ENCODE measurements around the gene ATP13A4. TPM values are rescaled to one million over a fixed set of nuclear protein-coding genes. Genes with fewer than 3 reads are reported as not detected.

The ATP13A4 gene
- polyA plus RNA-seq, 1 donor from 2014 or later: 6.2 TPM

GRCh38 chr3:193354423-193354822, 200.3 kb downstream of the ATP13A4 start:
- Histone ChIP-seq H3K4me3 (ENCODE audit: low read length) (no peak overlapping the region), H3K9ac (ENCODE audit: low read length) (no peak overlapping the region), H3K9me2 (ENCODE audit: insufficient read depth, low read length) (no peaks in the 10 kb centered on the region), H3K79me2 (replicated peaks; ENCODE audit: insufficient read depth, low read length) (no peaks in the 10 kb centered on the region), H3K27ac (ENCODE audit: low read length) (no peak overlapping the region), H4K20me1 (ENCODE audit: insufficient read depth) (no peaks in the 10 kb centered on the region), H3K4me2 (ENCODE audit: low read length) (no peak overlapping the region), H3K36me3 (ENCODE audit: insufficient read depth, low read length) (no peaks in the 10 kb centered on the region), H3F3A (ENCODE audit: insufficient read depth, low read length, poor library complexity, severe bottlenecking) (no peaks in the 10 kb centered on the region), H3K27me3 (ENCODE audit: insufficient read depth, low read depth, low read length) (no peaks in the 10 kb centered on the region), H2AFZ (ENCODE audit: low read depth, low read length) (no peak overlapping the region), H3K9me3 (ENCODE audit: low read length) (no peaks in the 10 kb centered on the region)
- TF ChIP-seq SMC3 (conservative IDR thresholded peaks at IDR 0.05; ENCODE audit: poor library complexity): no peak
- TF ChIP-seq TAF1 (IDR thresholded peaks at IDR 0.05; ENCODE audit: low read depth): no peak
- TF ChIP-seq EZH2 (IDR thresholded peaks at IDR 0.05; ENCODE audit: borderline replicate concordance, insufficient read depth, low read length, poor library complexity, severe bottlenecking): no peak
- no peak for TF ChIP-seq RAD21 (conservative IDR thresholded peaks at IDR 0.05)
- TF ChIP-seq POLR2AphosphoS5 (IDR thresholded peaks at IDR 0.05): no peak
- TF ChIP-seq EP300 (conservative IDR thresholded peaks at IDR 0.05; ENCODE audit: poor library complexity, severe bottlenecking): no peak
- TF ChIP-seq REST (IDR thresholded peaks at IDR 0.05; ENCODE audit: borderline replicate concordance): no peak
- no peak for TF ChIP-seq MXI1 (conservative IDR thresholded peaks at IDR 0.05; ENCODE audit: poor library complexity, severe bottlenecking)
- no peak for TF ChIP-seq CTCF (IDR thresholded peaks at IDR 0.05; ENCODE audit: poor library complexity, severe bottlenecking)

Other genes with a start within 250 kb of the ATP13A4 start
- 0.28 TPM in 1 of 2 replicates, not detected in the other for gene ATP13A5, start 176.1 kb downstream of the ATP13A4 start, polyA plus RNA-seq
- gene OPA1, start 38.3 kb upstream of the ATP13A4 start, polyA plus RNA-seq: 68.6 and 97.7 TPM in 2 replicates